B cell (primary cell): ENCODE results near the gene NAA15. TPM values are rescaled to one million over a fixed set of nuclear protein-coding genes. Genes with fewer than 3 reads are reported as not detected.

Experiments used
- ATAC-seq: fragments of 200-7000 bp; cut with Tn5 transposase; one replicate; pipeline ENCODE4 v1.10.0; 2021; ENCODE audit warnings: low read depth, mild to moderate bottlenecking, moderate number of reproducible peaks, moderate library complexity
- CTCF ChIA-PET: fragments of 350-600 bp; sonication (Branson Sonifier 250); formaldehyde crosslinking; loops from one replicate; lab custom pipeline; 2021; ENCODE audit warnings: antibody characterized with exemption, inconsistent platforms; lab: Charles Lee
- POLR2A ChIA-PET: fragments of 350-600 bp; sonication (Branson Sonifier 250); formaldehyde crosslinking; loops from one replicate; lab custom pipeline; 2021; ENCODE audit warnings: antibody characterized with exemption; lab: Charles Lee
- DNase-seq: peaks from one replicate; pipeline ENCODE4 v3.0.0; 2013
- H2AFZ ChIP-seq: 2 replicates; pipeline ENCODE4 v1.6.1; 2012; ENCODE audit warnings: mild to moderate bottlenecking, low read depth, low read length; ENCODE audit not compliant: insufficient read depth, poor library complexity, severe bottlenecking
- H3K27ac ChIP-seq, 2 donors: 1 replicate in 1 of 2; 2 replicates in 1 of 2; pipeline ENCODE4 v1.5.1; 2012 to 2013; ENCODE audit warnings: low read length in 2 of 2, mild to moderate bottlenecking in 2 of 2, moderate library complexity in 1 of 2
- H3K27me3 ChIP-seq, 4 experiments: fragments of 200-600 bp in 1 of 4; sonication (generic) in 1 of 4; replicated peaks in 1 of 4; 1 replicate in 2 of 4; 2 replicates in 2 of 4; pipeline versions ENCODE4 v1.6.1 to v1.7.0; 2013 to 2016; ENCODE audit warnings: low read length in 3 of 4, mild to moderate bottlenecking in 2 of 4, mixed read lengths in 1 of 4, moderate library complexity in 1 of 4; ENCODE audit not compliant: insufficient read depth in 4 of 4, control insufficient read depth in 3 of 4; ENCODE audit errors: control extremely low read depth in 1 of 4
- H3K36me3 ChIP-seq, 2 experiments: replicated peaks in 1 of 2; 1 replicate in 1 of 2; 2 replicates in 1 of 2; pipeline versions ENCODE4 v1.6.1 to v1.7.1; 2013; ENCODE audit warnings: low read length in 1 of 2; ENCODE audit not compliant: insufficient read depth in 2 of 2, control insufficient read depth in 1 of 2; ENCODE audit errors: control extremely low read depth in 1 of 2, extremely low read depth in 1 of 2
- H3K4me1 ChIP-seq, 2 donors: fragments of 200-600 bp in 1 of 2; sonication (generic) in 1 of 2; 1 replicate in 1 of 2; 2 replicates in 1 of 2; pipeline versions ENCODE4 v1.5.1 to v1.6.1; 2013 to 2017; ENCODE audit warnings: low read length in 2 of 2; ENCODE audit not compliant: control insufficient read depth in 2 of 2, insufficient read depth in 2 of 2
- H3K4me2 ChIP-seq: replicated peaks from 2 replicates; pipeline ENCODE3; 2012; ENCODE audit warnings: mild to moderate bottlenecking, low read depth, low read length; ENCODE audit not compliant: poor library complexity, severe bottlenecking
- H3K4me3 ChIP-seq, 5 experiments: fragments of 200-600 bp in 1 of 5; sonication (generic) in 1 of 5; 1 replicate in 3 of 5; 2 replicates in 2 of 5; pipeline versions ENCODE4 v1.5.1 to v1.7.0; 2011 to 2016; ENCODE audit warnings: low read length in 4 of 5, mild to moderate bottlenecking in 4 of 5, low read depth in 2 of 5, control low read depth in 1 of 5, moderate library complexity in 1 of 5; ENCODE audit not compliant: insufficient read depth in 1 of 5; ENCODE audit errors: control extremely low read depth in 1 of 5, extremely low read depth in 1 of 5
- H3K79me2 ChIP-seq: fragments of 200-600 bp; sonication (generic); one replicate; pipeline ENCODE4 v1.6.0; 2016; ENCODE audit warnings: low read length; ENCODE audit not compliant: control insufficient read depth, insufficient read depth
- H3K9ac ChIP-seq: fragments of 200-600 bp; sonication (generic); 2 replicates; pipeline ENCODE4 v1.6.1; 2017; ENCODE audit warnings: mild to moderate bottlenecking, low read length, moderate library complexity
- H3K9me3 ChIP-seq, 3 donors: one replicate each; pipeline versions ENCODE4 v1.6.1 to v1.7.1; 2013; ENCODE audit warnings: low read length in 2 of 3; ENCODE audit not compliant: control insufficient read depth in 2 of 3, insufficient read depth in 1 of 3; ENCODE audit errors: control extremely low read depth in 1 of 3
- H4K20me1 ChIP-seq: 2 replicates; pipeline ENCODE4 v1.6.0; 2012; ENCODE audit warnings: mild to moderate bottlenecking, low read length; ENCODE audit not compliant: insufficient read depth, control insufficient read depth, poor library complexity, severe bottlenecking
- H3K27ac Mint-ChIP-seq: one replicate; pipeline ENCODE4 v1.8.0; 2021; ENCODE audit warnings: mixed read lengths
- H3K27me3 Mint-ChIP-seq: one replicate; pipeline ENCODE4 v1.8.0; 2021; ENCODE audit warnings: mixed read lengths
- H3K4me1 Mint-ChIP-seq: one replicate; pipeline ENCODE4 v1.8.0; 2021; ENCODE audit warnings: mixed read lengths
- H3K4me3 Mint-ChIP-seq: one replicate; pipeline ENCODE4 v1.8.0; 2021; ENCODE audit warnings: mixed read lengths
- H3K9me3 Mint-ChIP-seq: one replicate; pipeline ENCODE4 v1.8.0; 2022; ENCODE audit warnings: mixed read lengths; ENCODE audit not compliant: insufficient read depth
- EZH2 ChIP-seq: IDR thresholded peaks from 2 replicates; pipeline ENCODE4 v1.6.1; 2012; ENCODE audit warnings: borderline replicate concordance, low read depth, mild to moderate bottlenecking, moderate library complexity, low read length; ENCODE audit not compliant: insufficient read depth, poor library complexity, severe bottlenecking
- WGBS: methylation state at CpG from one replicate; pipeline ENCODE4 v1.1.5; 2013; ENCODE audit warnings: missing lambda C conversion rate; ENCODE audit not compliant: insufficient coverage; 5-methylcytosine and 5-hydroxymethylcytosine counted together
- intact Hi-C: fragments of 100-400 bp; cut with micrococcal nuclease; formaldehyde crosslinking; loops from one replicate; pipeline ENCODE4 v1.10.0; 2022
- polyA plus RNA-seq: library from polyadenylated mRNA; depleted of rRNA; stranded (reverse); fragments of >200 nt; gene quantifications from 2 replicates; pipeline ENCODE4 v1.2.3, GENCODE V29; 2012
- total RNA-seq, 2 donors: library from RNA; stranded (reverse); fragments of 120-200 nt in 1 of 2; gene quantifications; 1 replicate in 1 of 2; 2 replicates in 1 of 2; pipeline versions ENCODE4 v1.2.3 to v1.2.4, GENCODE V29; 2013 to 2022
- TF ChIP-seq, protein P1 (sequence below): fragments of 200-600 bp; IDR thresholded peaks from one replicate; pipeline ENCODE4 v1.8.0; 2022; ENCODE audit warnings: antibody characterized with exemption, mild to moderate bottlenecking

The NAA15 gene
- total and polyA plus RNA-seq, 2 donors (not counting 1 experiment from before 2014, with no cell fraction given) = 10.0 to 56.7 TPM

DNA sequence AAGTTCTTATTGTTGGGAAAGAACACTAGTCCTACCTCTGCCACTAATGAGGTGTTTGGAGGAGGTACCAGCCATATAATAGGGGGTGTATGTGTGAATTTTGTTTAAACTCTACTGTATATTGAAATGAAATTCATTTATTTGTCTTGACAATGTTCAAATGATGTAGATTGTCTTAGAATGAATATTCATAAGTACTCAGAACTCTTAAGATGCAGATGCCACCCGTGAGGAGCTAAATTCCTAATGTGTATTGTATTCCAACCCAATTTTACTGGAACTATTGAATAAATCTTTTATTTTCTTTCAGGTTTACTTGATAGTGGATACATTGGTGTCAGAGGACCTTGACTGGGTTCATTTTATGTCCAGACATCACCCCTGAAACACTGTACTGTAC is 88.7 kb downstream of the NAA15 start:
- H3K9me3 Mint-ChIP-seq = no peaks in the 10 kb centered on the region
- ChIA-PET POLR2A (no interaction called here), CTCF (interaction anchor here (0.9 kb wide), 1 partner anchor 22 kb away, joined by 3 read pairs; no protein-coding TSS in a partner anchor)
- Histone ChIP-seq H3K9ac (no peak overlapping the region), H3K4me2 (no peak overlapping the region), H2AFZ (no peak overlapping the region), H3K9me3 (no peaks in the 10 kb centered on the region), H3K4me3 (no peak overlapping the region), H4K20me1 (no peaks in the 10 kb centered on the region), H3K27ac (no peak overlapping the region), H3K27me3 (no peaks in the 10 kb centered on the region), H3K36me3 (peaks cover 1 to 27% of the 10 kb centered on the region in 2 experiments), H3K79me2 (no peaks in the 10 kb centered on the region), H3K4me1 (no peaks in the 10 kb centered on the region)
- WGBS = no CpG with 5 or more reads among the region's 1 CpG
- no peak overlapping the region for H3K4me3 Mint-ChIP-seq
- intact Hi-C loops = no loop called here
- no peak overlapping the region for H3K27ac Mint-ChIP-seq
- no peak for ATAC-seq
- TF ChIP-seq, protein P1, sequence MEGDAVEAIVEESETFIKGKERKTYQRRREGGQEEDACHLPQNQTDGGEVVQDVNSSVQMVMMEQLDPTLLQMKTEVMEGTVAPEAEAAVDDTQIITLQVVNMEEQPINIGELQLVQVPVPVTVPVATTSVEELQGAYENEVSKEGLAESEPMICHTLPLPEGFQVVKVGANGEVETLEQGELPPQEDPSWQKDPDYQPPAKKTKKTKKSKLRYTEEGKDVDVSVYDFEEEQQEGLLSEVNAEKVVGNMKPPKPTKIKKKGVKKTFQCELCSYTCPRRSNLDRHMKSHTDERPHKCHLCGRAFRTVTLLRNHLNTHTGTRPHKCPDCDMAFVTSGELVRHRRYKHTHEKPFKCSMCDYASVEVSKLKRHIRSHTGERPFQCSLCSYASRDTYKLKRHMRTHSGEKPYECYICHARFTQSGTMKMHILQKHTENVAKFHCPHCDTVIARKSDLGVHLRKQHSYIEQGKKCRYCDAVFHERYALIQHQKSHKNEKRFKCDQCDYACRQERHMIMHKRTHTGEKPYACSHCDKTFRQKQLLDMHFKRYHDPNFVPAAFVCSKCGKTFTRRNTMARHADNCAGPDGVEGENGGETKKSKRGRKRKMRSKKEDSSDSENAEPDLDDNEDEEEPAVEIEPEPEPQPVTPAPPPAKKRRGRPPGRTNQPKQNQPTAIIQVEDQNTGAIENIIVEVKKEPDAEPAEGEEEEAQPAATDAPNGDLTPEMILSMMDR = no peak
- TF ChIP-seq EZH2 = no peak
- no peaks in the 10 kb centered on the region for H3K27me3 Mint-ChIP-seq
- no peak for DNase-seq
- H3K4me1 Mint-ChIP-seq = no peaks in the 10 kb centered on the region

DNA sequence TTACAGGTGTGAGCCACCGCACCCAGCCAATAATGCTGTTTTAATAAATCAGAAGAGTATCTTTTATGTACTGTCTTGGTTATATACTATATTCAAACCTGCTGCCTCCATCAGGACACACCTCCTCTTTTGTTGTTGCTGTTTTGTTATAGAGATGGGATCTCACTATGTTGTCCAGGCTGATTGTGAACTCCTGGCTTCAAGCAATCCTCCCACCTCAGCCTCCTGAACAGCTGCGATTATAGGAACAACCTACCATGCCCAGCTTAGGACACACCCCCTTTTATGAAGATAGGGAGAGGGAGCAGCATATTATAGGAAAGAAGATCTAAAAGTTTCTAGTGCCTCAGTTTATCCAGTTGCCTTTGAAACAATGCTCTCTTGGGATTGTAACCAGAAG is 90.4 kb downstream of the NAA15 start:
- no peak overlapping the region for H3K27ac Mint-ChIP-seq
- no peak overlapping the region for H3K4me3 Mint-ChIP-seq
- H2AFZ ChIP-seq = no peak overlapping the region
- no peaks in the 10 kb centered on the region for H3K4me1 Mint-ChIP-seq
- no CpG with 5 or more reads among the region's 2 CpGs for WGBS
- no peaks in the 10 kb centered on the region for H3K27me3 ChIP-seq
- H4K20me1 ChIP-seq = no peaks in the 10 kb centered on the region
- DNase-seq (no peak), ATAC-seq (no peak)
- H3K4me1 ChIP-seq = no peaks in the 10 kb centered on the region
- TF ChIP-seq, protein P1 = no peak
- no peak for TF ChIP-seq EZH2
- peaks cover 0 to 12% of the 10 kb centered on the region in 2 experiments for H3K36me3 ChIP-seq
- H3K9me3 ChIP-seq = no peaks in the 10 kb centered on the region
- ChIA-PET CTCF (interaction anchor here (0.6 kb wide), 1 partner anchor 22 kb away, joined by 3 read pairs; no protein-coding TSS in a partner anchor), POLR2A (no interaction called here)
- no peak overlapping the region for H3K27ac ChIP-seq
- H3K4me2 ChIP-seq = no peak overlapping the region
- H3K27me3 Mint-ChIP-seq = no peaks in the 10 kb centered on the region
- intact Hi-C loops = no loop called here
- no peaks in the 10 kb centered on the region for H3K79me2 ChIP-seq
- no peak overlapping the region for H3K9ac ChIP-seq
- H3K9me3 Mint-ChIP-seq = no peaks in the 10 kb centered on the region
- no peak overlapping the region for H3K4me3 ChIP-seq
